NCI-H748 (cell line): ENCODE results near the gene CORO6.
A peak's percentile ranks its signal among the peaks of the same experiment; 100 is the strongest.

ENCODE experiments used
- DNase-seq: peaks from one replicate; lab custom pipeline; 2025; ENCODE audit not compliant: unreplicated experiment; lab: John Stamatoyannopoulos, UW

The CORO6 gene

GRCh38 chr17:29613856-29614255, 8.9 kb downstream of the CORO6 start:
- DNase-seq = no peak

- no peak for DNase-seq
These were observed 9.3 kb downstream of the CORO6 start for GRCh38 chr17:29613352-29613837.

DNA sequence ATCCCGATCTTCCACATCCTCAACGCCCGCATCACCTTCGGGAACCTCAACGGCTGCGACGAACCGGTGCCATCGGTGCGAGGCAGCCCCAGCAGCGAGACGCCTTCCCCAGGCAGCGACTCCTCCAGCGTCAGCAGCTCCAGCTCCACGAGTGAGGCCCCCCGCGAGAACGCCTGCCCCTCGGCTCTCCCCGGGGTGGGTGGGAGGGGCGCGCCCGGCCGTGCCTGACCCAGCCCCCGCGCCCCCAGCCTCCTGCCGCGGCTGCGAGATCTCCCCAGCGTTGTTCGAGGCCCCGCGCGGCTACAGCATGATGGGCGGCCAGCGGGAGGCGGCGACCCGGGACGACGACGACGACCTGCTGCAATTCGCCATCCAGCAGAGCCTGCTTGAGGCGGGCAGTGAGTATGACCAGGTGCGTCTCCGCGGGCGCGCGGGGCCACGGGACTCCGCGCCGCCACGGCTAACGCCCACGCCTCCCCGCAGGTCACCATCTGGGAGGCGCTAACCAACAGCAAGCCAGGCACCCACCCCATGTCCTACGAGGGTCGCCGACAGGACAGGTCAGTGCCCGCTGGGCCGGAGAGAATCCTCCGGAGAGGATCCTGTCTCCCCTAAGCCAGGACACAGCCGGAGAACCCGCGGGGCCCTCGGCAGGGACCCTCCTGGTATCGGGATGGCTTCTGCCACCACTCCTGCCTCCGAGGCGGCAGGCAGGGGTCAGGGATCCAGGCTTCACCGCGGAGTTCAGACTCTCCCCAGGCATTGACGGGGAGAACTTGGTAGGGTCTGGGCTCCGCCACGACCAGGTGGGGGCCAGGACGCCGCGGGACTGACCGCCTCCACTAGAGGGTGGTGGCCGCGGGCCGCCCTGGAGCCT, 10.1 kb downstream of the CORO6 start:
- no peak for DNase-seq

- no peak for DNase-seq
These were observed 10.7 kb downstream of the CORO6 start for GRCh38 chr17:29612094-29612403.

DNA sequence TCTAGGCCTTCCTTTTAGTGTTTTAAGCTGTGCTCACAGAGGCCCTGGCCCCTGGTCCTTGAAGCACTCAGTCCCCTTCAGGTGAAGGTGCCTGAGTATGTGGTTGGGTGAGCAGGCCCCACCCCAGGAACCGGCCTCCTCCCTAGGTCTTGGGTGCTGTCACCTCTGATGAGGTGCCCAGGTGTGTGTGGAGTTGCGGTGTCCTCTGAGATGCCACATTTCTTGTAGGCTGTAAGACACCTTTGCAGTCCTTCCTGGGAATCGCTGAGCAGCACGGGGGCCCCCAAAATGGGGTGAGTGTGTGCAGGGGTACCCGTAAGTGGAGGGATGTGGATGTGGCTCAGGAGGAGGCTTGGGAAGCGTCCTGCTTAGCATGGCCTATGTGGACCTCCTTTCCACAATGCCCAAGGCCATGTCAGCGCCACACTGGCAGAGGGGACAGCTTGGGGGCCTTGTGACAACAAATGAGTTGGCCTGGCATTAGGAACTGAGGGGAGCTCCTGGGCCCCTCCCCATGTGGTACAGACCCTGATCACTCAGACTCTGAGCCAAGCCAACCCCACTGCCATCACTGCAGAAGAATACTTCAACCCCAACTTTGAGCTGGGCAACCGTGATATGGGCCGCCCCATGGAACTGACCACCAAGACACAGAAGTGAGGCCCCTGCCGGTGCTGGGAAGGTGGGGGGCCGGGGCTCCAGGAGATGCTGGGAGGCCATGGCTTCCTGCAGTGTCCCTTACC, 11.2 kb downstream of the CORO6 start:
- no peak for DNase-seq

DNA sequence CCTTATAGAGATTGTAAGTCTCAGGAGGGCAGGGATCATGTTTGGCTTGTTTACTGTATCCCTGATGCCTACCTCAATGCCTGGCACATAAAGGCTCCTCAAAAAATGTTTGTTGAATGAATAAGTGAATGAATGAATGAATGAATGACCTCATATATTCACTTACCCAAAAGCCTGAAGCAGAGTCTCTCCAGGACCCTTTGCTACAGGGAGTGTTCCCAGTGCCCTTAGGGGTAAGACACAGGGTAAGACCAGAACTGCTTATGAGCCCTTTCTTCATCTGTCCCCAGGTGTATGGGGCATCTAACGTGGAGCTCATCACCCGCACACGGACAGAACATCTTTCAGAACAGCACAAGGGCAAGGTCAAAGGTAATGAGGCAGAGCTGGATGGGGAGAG, 12.3 kb downstream of the CORO6 start:
- DNase-seq = no peak

- no peak for DNase-seq
These were observed 13.7 kb downstream of the CORO6 start for GRCh38 chr17:29608986-29609385.

DNA sequence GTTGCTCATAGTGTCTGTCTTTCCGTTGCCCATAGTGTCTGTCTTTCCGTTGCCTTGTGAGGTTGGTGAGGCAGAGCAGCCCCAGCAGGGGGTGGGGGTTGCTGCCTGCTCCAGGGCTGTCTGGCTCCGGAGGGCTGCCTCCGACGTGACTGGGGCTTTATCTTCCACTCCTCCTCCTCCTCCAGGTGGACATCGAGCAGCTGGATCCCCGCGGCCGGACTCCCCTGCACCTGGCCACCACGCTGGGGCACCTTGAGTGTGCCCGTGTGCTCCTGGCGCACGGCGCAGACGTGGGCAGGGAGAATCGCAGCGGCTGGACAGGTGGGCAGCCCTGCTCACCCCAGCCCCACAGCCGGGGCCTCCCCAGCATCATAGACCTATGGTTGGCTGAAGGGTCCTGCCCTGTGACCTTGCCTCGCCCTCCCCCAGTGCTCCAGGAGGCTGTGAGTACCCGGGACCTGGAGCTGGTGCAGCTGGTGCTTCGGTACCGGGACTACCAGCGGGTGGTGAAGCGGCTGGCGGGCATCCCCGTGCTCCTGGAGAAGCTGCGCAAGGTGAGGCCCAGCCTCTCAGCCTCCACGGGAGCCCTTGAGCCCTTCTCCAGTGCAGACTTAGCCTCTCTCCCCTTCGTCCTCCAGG, 15.0 kb downstream of the CORO6 start:
- DNase-seq = no peak

GRCh38 chr17:29603109-29603674, 19.5 kb downstream of the CORO6 start:
- DNase-seq = no peak

- DNase-seq = no peak
These were observed 25.1 kb downstream of the CORO6 start for GRCh38 chr17:29597361-29598172.

DNA sequence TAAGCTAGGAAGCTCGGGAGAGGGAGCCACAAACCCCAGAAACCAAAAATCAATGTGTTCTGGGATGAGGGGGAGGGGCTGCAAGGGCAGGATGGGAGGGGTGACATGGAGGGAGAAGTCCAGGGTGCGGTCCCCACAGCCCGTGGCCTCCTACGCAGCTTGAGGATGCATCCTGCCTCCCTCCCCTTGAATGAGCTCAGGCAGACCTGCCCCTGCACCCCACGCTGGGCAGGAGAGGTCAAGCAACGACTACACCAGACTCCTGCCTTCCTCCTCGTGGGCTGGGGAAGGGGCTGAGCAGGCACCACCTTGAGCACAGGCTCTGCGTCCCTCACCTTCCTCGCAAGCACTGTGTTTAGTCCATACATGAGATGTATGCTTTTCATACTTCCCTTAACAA, 25.9 kb downstream of the CORO6 start:
- DNase-seq = no peak

GRCh38 chr17:29595943-29596774, 26.6 kb downstream of the CORO6 start:
- DNase-seq = no peak

DNA sequence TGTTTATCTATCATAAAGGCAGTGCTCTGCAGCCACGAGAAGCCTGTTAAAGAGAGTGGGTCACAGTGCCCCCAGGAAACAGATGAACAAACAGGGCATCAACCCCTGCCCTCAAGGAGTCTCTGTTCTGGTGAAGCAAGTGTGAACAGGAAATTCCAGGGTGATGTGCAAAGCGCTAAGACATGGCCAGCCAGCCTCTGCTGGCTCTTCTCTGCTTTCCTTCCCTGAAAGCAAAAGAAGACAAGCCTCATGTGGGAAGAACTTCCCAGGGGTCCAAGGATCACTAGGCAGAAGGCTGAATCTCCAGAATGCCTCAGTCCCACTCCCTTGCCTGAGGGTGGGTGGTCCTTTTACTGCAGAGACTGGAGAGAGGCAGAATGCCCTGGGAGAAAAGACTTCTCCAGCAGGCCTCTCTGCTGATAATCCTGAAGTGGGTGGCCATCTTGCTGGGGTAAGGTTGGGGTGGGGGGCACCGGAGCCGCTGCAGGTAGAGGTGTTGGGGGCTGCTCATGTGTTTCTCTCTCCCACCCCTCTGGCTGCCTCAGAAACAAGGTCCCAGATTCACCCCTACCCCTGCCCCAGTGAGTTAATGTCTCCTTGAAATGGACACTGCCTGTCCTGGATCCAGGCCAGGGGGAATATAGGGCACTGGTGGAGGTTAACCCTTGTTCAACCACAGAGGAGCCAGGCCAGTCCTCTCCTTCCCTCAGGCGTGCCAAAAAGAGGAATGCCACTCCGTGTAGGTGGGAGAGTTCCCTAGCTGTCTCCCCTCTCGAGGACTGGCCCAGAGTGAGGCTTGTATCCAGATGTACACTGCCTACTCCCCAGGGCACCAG, 27.4 kb downstream of the CORO6 start:
- DNase-seq = no peak

DNA sequence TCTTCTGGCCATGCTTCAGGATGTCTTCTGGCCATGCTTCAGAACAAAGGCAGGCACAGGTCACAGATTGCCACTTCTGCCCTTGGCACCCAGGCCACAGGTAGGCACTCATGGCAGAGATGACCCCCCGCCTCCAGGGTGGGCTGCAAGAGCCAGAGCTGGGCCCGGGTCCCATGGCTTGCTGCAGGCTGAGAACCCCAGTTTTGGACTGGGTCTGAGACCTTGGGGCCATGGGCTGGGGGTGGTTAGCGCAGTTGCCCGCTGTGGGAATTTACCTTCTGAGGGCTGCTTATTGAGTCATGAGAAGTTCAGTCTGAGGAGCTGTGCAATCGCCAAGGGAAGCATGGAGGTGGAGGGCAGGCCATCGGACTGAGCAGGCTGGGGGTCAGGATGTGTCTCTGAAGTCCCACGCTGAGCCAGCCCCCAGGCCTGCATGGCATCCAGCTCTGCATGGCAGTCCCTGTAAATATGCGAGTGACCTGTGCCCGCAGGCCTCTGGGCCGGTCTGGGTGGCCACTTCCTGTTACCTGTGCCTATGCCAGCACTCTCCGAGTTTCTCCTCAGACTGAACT, 28.1 kb downstream of the CORO6 start:
- no peak for DNase-seq

- peak; percentile 65 for DNase-seq
These were observed 28.9 kb downstream of the CORO6 start for GRCh38 chr17:29593591-29594518.

DNA sequence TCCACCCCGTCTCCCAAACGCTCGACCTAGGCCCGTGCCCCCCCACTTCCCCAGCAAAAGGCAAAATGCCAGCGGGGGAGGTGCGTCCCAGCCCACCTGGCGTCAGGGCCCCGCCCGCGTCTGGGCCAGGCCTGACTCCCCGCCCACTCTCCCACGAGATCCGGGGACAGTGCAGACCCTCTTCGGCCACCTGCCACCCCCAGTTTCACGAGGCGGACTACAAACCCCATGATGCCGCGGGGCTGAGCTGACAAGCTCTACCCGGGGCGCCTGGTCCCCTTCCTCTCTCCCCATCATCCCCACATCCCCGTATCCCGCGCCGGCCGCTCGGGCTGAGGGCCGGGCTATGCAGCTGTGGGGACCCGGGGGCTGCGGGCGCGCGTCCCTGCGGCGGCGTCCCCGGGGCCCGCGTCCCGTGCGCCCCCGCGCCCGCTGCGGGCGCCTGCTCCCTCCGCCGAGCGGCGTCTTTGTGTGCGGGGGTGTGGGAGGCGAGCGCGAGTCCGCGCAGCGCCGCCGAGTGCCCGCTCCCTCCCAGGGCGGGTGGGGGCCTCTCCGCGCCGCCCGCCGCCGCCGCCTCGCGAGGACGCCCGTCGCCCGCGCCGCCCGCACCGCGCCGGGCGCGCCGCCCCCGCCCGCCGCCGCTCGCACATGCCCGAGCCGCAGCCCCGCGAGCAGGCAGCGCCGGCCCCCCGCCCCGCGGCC, 29.7 kb downstream of the CORO6 start, which contains the start of gene ANKRD13B:
ANKRD13B (plus strand) TSS at position 283 of the 702 bp plus-strand sequence. CDS start 490 bp downstream, outside the sequence.
- peak; percentile 85 for DNase-seq
